Natural killer cell (primary cell): Measurements from ENCODE around the gene EHD3. TPM values are rescaled to one million over a fixed set of nuclear protein-coding genes. Genes with fewer than 3 reads are reported as not detected.

Experiments used
- ATAC-seq, 3 donors: fragments of 150-1000 bp in 2 of 3; fragments of 200-7000 bp in 1 of 3; cut with Tn5 transposase; 1 replicate in 1 of 3; 2 replicates in 2 of 3; pipeline ENCODE4 v1.10.0; 2021; ENCODE audit warnings: mild to moderate bottlenecking in 2 of 3, moderate library complexity in 2 of 3
- DNase-seq, 2 donors: peaks; one replicate each; pipeline versions ENCODE4 v3.0.0 to v3.0.0-alpha.2; 2013 to 2021; ENCODE audit warnings: mixed read lengths in 1 of 2
- H3K27ac ChIP-seq: one replicate; pipeline ENCODE4 v1.5.1; 2013; ENCODE audit warnings: mild to moderate bottlenecking, low read length
- H3K27me3 ChIP-seq: one replicate; pipeline ENCODE4 v1.6.1; 2013; ENCODE audit warnings: low read length; ENCODE audit not compliant: control insufficient read depth, insufficient read depth
- H3K36me3 ChIP-seq: one replicate; pipeline ENCODE4 v1.6.1; 2013; ENCODE audit warnings: low read length; ENCODE audit not compliant: control insufficient read depth, insufficient read depth
- H3K4me1 ChIP-seq: one replicate; pipeline ENCODE4 v1.6.1; 2013; ENCODE audit warnings: low read length; ENCODE audit not compliant: control insufficient read depth, insufficient read depth
- H3K4me3 ChIP-seq: one replicate; pipeline ENCODE4 v1.5.1; 2013; ENCODE audit warnings: low read length
- H3K9me3 ChIP-seq: one replicate; pipeline ENCODE4 v1.6.1; 2013; ENCODE audit warnings: low read length; ENCODE audit not compliant: control insufficient read depth, insufficient read depth
- H3K27ac Mint-ChIP-seq, 2 donors: one replicate each; pipeline ENCODE4 v1.8.0; 2022; ENCODE audit warnings: mild to moderate bottlenecking in 2 of 2, mixed read lengths in 2 of 2, moderate library complexity in 1 of 2
- H3K27me3 Mint-ChIP-seq, 2 donors: one replicate each; pipeline ENCODE4 v1.8.0; 2022; ENCODE audit warnings: low read depth in 2 of 2, mixed read lengths in 2 of 2
- H3K36me3 Mint-ChIP-seq: one replicate; pipeline ENCODE4 v1.8.0; 2022; ENCODE audit warnings: mixed read lengths
- H3K4me1 Mint-ChIP-seq, 2 donors: one replicate each; pipeline ENCODE4 v1.8.0; 2022; ENCODE audit warnings: mixed read lengths in 2 of 2
- H3K4me3 Mint-ChIP-seq: one replicate; pipeline ENCODE4 v1.8.0; 2022; ENCODE audit warnings: mild to moderate bottlenecking, moderate library complexity, mixed read lengths
- H3K9me3 Mint-ChIP-seq, 2 donors: one replicate each; pipeline ENCODE4 v1.8.0; 2022; ENCODE audit warnings: mixed read lengths in 2 of 2
- CTCF ChIP-seq: fragments of 200-600 bp; IDR thresholded peaks from one replicate; pipeline ENCODE4 v1.8.0; 2022; ENCODE audit warnings: antibody characterized with exemption
- WGBS: methylation state at CpG from one replicate; pipeline ENCODE4 v1.1.7; 2013; ENCODE audit warnings: missing lambda C conversion rate; ENCODE audit not compliant: insufficient coverage; 5-methylcytosine and 5-hydroxymethylcytosine counted together
- intact Hi-C: fragments of 100-400 bp; cut with micrococcal nuclease; formaldehyde crosslinking; loops from one replicate; pipeline ENCODE4 v1.14.2; 2022
- total RNA-seq, 4 donors: library from RNA; stranded (reverse); fragments of 120-200 nt in 1 of 4; gene quantifications; one replicate each; pipeline versions ENCODE4 v1.2.3 to v1.2.4, GENCODE V29; 2013 to 2022

Gene EHD3
- total RNA-seq, 3 donors from 2014 or later (not counting 1 experiment from before 2014, with no cell fraction given) = 5.6 to 7.8 (median 7.2) TPM

- Mint-ChIP-seq H3K9me3 (no peaks in the 10 kb centered on the region), H3K36me3 (no peaks in the 10 kb centered on the region), H3K27ac (peak overlapping the region in 1 of 2 donors; percentile 56), H3K4me3 (no peak overlapping the region), H3K4me1 (peaks cover 12 to 17% of the 10 kb centered on the region in 2 donors), H3K27me3 (peaks cover 8 to 27% of the 10 kb centered on the region in 2 donors)
- ATAC-seq (peak; percentile 24 to 76 (median 66)), DNase-seq (no peak)
- Histone ChIP-seq H3K27ac (peak overlapping the region; percentile 37), H3K4me1 (peaks cover 21% of the 10 kb centered on the region), H3K36me3 (no peaks in the 10 kb centered on the region), H3K4me3 (no peak overlapping the region), H3K9me3 (no peaks in the 10 kb centered on the region), H3K27me3 (no peaks in the 10 kb centered on the region)
- intact Hi-C loops = no loop called here
- TF ChIP-seq CTCF = no peak
- 18% methylated on average over 5 of the region's 5 CpGs for WGBS
Measured at GRCh38 chr2:31216734-31217133, 17.2 kb upstream of the EHD3 start.

GRCh38 chr2:31217465-31218200 is 16.3 kb upstream of the EHD3 start, which contains the start of gene CAPN14:
Gene CAPN14 (minus strand): TSS chr2:31217515. CDS start chr2:31205447, 12,068 bp downstream.
- peak within 1 kb of the TSS; percentile 77 for H3K27ac ChIP-seq
- no peak for TF ChIP-seq CTCF
- H3K9me3 Mint-ChIP-seq = no peaks in the 10 kb centered on the region
- H3K4me1 ChIP-seq = peaks cover 22% of the 10 kb centered on the region
- no peaks in the 10 kb centered on the region for H3K27me3 ChIP-seq
- H3K4me3 ChIP-seq = no peak within 1 kb of the TSS
- intact Hi-C loops = no loop called here
- H3K27ac Mint-ChIP-seq = peak within 1 kb of the TSS in 1 of 2 donors; percentile 56
- ATAC-seq (no peak), DNase-seq (no peak)
- no peaks in the 10 kb centered on the region for H3K9me3 ChIP-seq
- peaks cover 12 to 17% of the 10 kb centered on the region in 2 donors for H3K4me1 Mint-ChIP-seq
- H3K36me3 Mint-ChIP-seq = no peaks in the 10 kb centered on the region
- no peaks in the 10 kb centered on the region for H3K36me3 ChIP-seq
- H3K4me3 Mint-ChIP-seq = no peak within 1 kb of the TSS
- WGBS = 80% methylated on average over 5 of the region's 6 CpGs
- H3K27me3 Mint-ChIP-seq = peaks cover 14 to 36% of the 10 kb centered on the region in 2 donors

GRCh38 chr2:31219131-31219969 is 14.6 kb upstream of the EHD3 start:
- Mint-ChIP-seq H3K4me1 (peaks cover 12 to 17% of the 10 kb centered on the region in 2 donors), H3K27ac (peak overlapping the region in 1 of 2 donors; percentile 19), H3K9me3 (no peaks in the 10 kb centered on the region), H3K27me3 (peaks cover 29 to 53% of the 10 kb centered on the region in 2 donors), H3K4me3 (no peak overlapping the region), H3K36me3 (no peaks in the 10 kb centered on the region)
- DNase-seq = no peak
- Histone ChIP-seq H3K4me3 (no peak overlapping the region), H3K4me1 (peaks cover 22% of the 10 kb centered on the region), H3K27ac (peak overlapping the region; percentile 77), H3K9me3 (no peaks in the 10 kb centered on the region), H3K36me3 (no peaks in the 10 kb centered on the region), H3K27me3 (no peaks in the 10 kb centered on the region)
- no peak for TF ChIP-seq CTCF
- ATAC-seq = peak in 2 of 3 donors; percentile 21 to 24
- intact Hi-C loops = no loop called here
- 33% methylated on average over 11 of the region's 11 CpGs for WGBS
